Trophoblast cell (in vitro differentiated cells and primary cell): ENCODE data around the gene KLHL6.

Experiments
- DNase-seq, 2 donors: peaks; one replicate each; pipeline ENCODE4 v3.0.0-alpha.2; 2016
- H2AFZ ChIP-seq: 2 replicates; pipeline ENCODE4 v1.6.1; 2013; ENCODE audit warnings: low read length, moderate library complexity, mild to moderate bottlenecking; ENCODE audit not compliant: insufficient read depth, poor library complexity
- H2AK5ac ChIP-seq: 2 replicates; pipeline ENCODE4 v1.6.1; 2013; ENCODE audit warnings: mild to moderate bottlenecking, low read length
- H2BK120ac ChIP-seq: 2 replicates; pipeline ENCODE4 v1.6.1; 2013; ENCODE audit warnings: low read length, mild to moderate bottlenecking, moderate library complexity; ENCODE audit not compliant: insufficient read depth, poor library complexity
- H2BK12ac ChIP-seq: 2 replicates; pipeline ENCODE4 v1.6.1; 2013; ENCODE audit warnings: mild to moderate bottlenecking, low read length, moderate library complexity
- H2BK5ac ChIP-seq: 2 replicates; pipeline ENCODE4 v1.6.1; 2013; ENCODE audit warnings: low read length, low read depth, moderate library complexity, mild to moderate bottlenecking; ENCODE audit not compliant: poor library complexity
- H3K14ac ChIP-seq: 2 replicates; pipeline ENCODE4 v1.6.1; 2013; ENCODE audit warnings: mild to moderate bottlenecking, low read length
- H3K18ac ChIP-seq: 2 replicates; pipeline ENCODE4 v1.6.1; 2013; ENCODE audit warnings: mild to moderate bottlenecking, low read length
- H3K23ac ChIP-seq: 2 replicates; pipeline ENCODE4 v1.6.1; 2013; ENCODE audit warnings: low read length
- H3K27ac ChIP-seq: 2 replicates; pipeline ENCODE4 v1.5.1; 2013; ENCODE audit warnings: low read depth, mild to moderate bottlenecking, inconsistent platforms, low read length, moderate library complexity
- H3K27me3 ChIP-seq: 2 replicates; pipeline ENCODE4 v1.6.1; 2013; ENCODE audit warnings: inconsistent platforms, mild to moderate bottlenecking, low read length, moderate library complexity; ENCODE audit not compliant: insufficient read depth
- H3K36me3 ChIP-seq, 2 experiments: 1 replicate in 1 of 2; 2 replicates in 1 of 2; pipeline ENCODE4 v1.6.1; 2013; ENCODE audit warnings: low read length in 2 of 2, mild to moderate bottlenecking in 2 of 2, moderate library complexity in 1 of 2; ENCODE audit not compliant: insufficient read depth in 2 of 2, control insufficient read depth in 1 of 2
- H3K4ac ChIP-seq: 2 replicates; pipeline ENCODE4 v1.6.1; 2013; ENCODE audit warnings: low read depth, mild to moderate bottlenecking, low read length, moderate library complexity
- H3K4me1 ChIP-seq, 2 experiments: 1 replicate in 1 of 2; 2 replicates in 1 of 2; pipeline ENCODE4 v1.6.1; 2013; ENCODE audit warnings: low read length in 2 of 2, mild to moderate bottlenecking in 2 of 2, moderate library complexity in 1 of 2; ENCODE audit not compliant: insufficient read depth in 2 of 2, control insufficient read depth in 1 of 2
- H3K4me2 ChIP-seq: 2 replicates; pipeline ENCODE4 v1.6.1; 2013; ENCODE audit warnings: inconsistent platforms, mild to moderate bottlenecking, low read length, moderate library complexity
- H3K4me3 ChIP-seq: 2 replicates; pipeline ENCODE4 v1.5.1; 2013; ENCODE audit warnings: mild to moderate bottlenecking, low read depth, low read length, inconsistent platforms
- H3K79me1 ChIP-seq: one replicate; pipeline ENCODE4 v1.6.1; 2013; ENCODE audit warnings: low read length
- H3K79me2 ChIP-seq: 2 replicates; pipeline ENCODE4 v1.6.1; 2013; ENCODE audit warnings: low read length, mild to moderate bottlenecking; ENCODE audit not compliant: control insufficient read depth, insufficient read depth, poor library complexity
- H3K9ac ChIP-seq: 2 replicates; pipeline ENCODE4 v1.6.1; 2013; ENCODE audit warnings: mild to moderate bottlenecking, low read length
- H3K9me3 ChIP-seq: 2 replicates; pipeline ENCODE4 v1.6.1; 2013; ENCODE audit warnings: low read depth, mild to moderate bottlenecking, control low read depth, inconsistent platforms, low read length; ENCODE audit not compliant: insufficient read depth
- H4K12ac ChIP-seq: 2 replicates; pipeline ENCODE4 v1.6.1; 2013; ENCODE audit warnings: low read depth, mild to moderate bottlenecking, low read length, moderate library complexity
- H4K8ac ChIP-seq: 2 replicates; pipeline ENCODE4 v1.6.1; 2013; ENCODE audit warnings: low read depth, mild to moderate bottlenecking, low read length, moderate library complexity
- H4K91ac ChIP-seq: one replicate; pipeline ENCODE4 v1.6.1; 2013; ENCODE audit warnings: low read depth, mild to moderate bottlenecking, low read length, moderate library complexity
- WGBS: extraction: QIAGEN DNeasy Blood & Tissue Kit; methylation state at CpG from one replicate; pipeline ENCODE4 v1.1.7; 2013; ENCODE audit warnings: missing lambda C conversion rate; ENCODE audit not compliant: insufficient read length, insufficient coverage; ENCODE audit errors: extremely low coverage; 5-methylcytosine and 5-hydroxymethylcytosine counted together

Gene KLHL6

GRCh38 chr3:183491109-183491922 is 64.2 kb downstream of the KLHL6 start:
- H4K12ac ChIP-seq: no peak overlapping the region
- no peak overlapping the region for H2BK120ac ChIP-seq
- no peak overlapping the region for H3K23ac ChIP-seq
- WGBS: no CpG with 5 or more reads among the region's 23 CpGs
- H3K4me1 ChIP-seq: no peaks in the 10 kb centered on the region
- peak in 1 of 2 donors; percentile 17 for DNase-seq
- no peak overlapping the region for H3K27ac ChIP-seq
- H2BK5ac ChIP-seq: no peak overlapping the region
- no peaks in the 10 kb centered on the region for H3K36me3 ChIP-seq
- no peak overlapping the region for H3K18ac ChIP-seq
- no peak overlapping the region for H2AFZ ChIP-seq
- H3K14ac ChIP-seq: no peak overlapping the region
- H3K9me3 ChIP-seq: no peaks in the 10 kb centered on the region
- H3K79me1 ChIP-seq: no peaks in the 10 kb centered on the region
- H3K4me3 ChIP-seq: no peak overlapping the region
- H3K4me2 ChIP-seq: no peak overlapping the region
- H3K4ac ChIP-seq: no peak overlapping the region
- no peaks in the 10 kb centered on the region for H3K79me2 ChIP-seq
- no peaks in the 10 kb centered on the region for H3K27me3 ChIP-seq
- H2AK5ac ChIP-seq: no peak overlapping the region
- no peak overlapping the region for H4K91ac ChIP-seq
- H4K8ac ChIP-seq: no peak overlapping the region
- no peak overlapping the region for H2BK12ac ChIP-seq
- no peak overlapping the region for H3K9ac ChIP-seq

GRCh38 chr3:183490653-183491052 is 64.9 kb downstream of the KLHL6 start:
- no peak overlapping the region for H2AK5ac ChIP-seq
- no peak overlapping the region for H3K4me2 ChIP-seq
- H3K4me1 ChIP-seq: no peaks in the 10 kb centered on the region
- no peak overlapping the region for H2AFZ ChIP-seq
- no peak overlapping the region for H4K12ac ChIP-seq
- H3K36me3 ChIP-seq: no peaks in the 10 kb centered on the region
- no peak for DNase-seq
- no peak overlapping the region for H2BK12ac ChIP-seq
- H3K79me2 ChIP-seq: no peaks in the 10 kb centered on the region
- no peak overlapping the region for H3K23ac ChIP-seq
- no peak overlapping the region for H3K9ac ChIP-seq
- H3K14ac ChIP-seq: no peak overlapping the region
- H3K27ac ChIP-seq: no peak overlapping the region
- no peaks in the 10 kb centered on the region for H3K9me3 ChIP-seq
- H4K8ac ChIP-seq: no peak overlapping the region
- no CpG with 5 or more reads among the region's 6 CpGs for WGBS
- no peak overlapping the region for H3K4ac ChIP-seq
- H4K91ac ChIP-seq: no peak overlapping the region
- no peak overlapping the region for H3K4me3 ChIP-seq
- H3K27me3 ChIP-seq: no peaks in the 10 kb centered on the region
- no peaks in the 10 kb centered on the region for H3K79me1 ChIP-seq
- H2BK120ac ChIP-seq: no peak overlapping the region
- H2BK5ac ChIP-seq: no peak overlapping the region
- no peak overlapping the region for H3K18ac ChIP-seq

- H3K4me3 ChIP-seq: no peak overlapping the region
Measured at GRCh38 chr3:183490211-183490601, 65.3 kb downstream of the KLHL6 start.

GRCh38 chr3:183489455-183490210 is 65.9 kb downstream of the KLHL6 start:
- no peak overlapping the region for H2BK12ac ChIP-seq
- no CpG with 5 or more reads among the region's 6 CpGs for WGBS
- no peak overlapping the region for H3K4ac ChIP-seq
- H3K18ac ChIP-seq: no peak overlapping the region
- no peak overlapping the region for H4K12ac ChIP-seq
- H2BK120ac ChIP-seq: no peak overlapping the region
- no peak overlapping the region for H4K91ac ChIP-seq
- no peak overlapping the region for H2BK5ac ChIP-seq
- H3K14ac ChIP-seq: no peak overlapping the region
- H3K79me1 ChIP-seq: no peaks in the 10 kb centered on the region
- no peak overlapping the region for H4K8ac ChIP-seq
- no peak overlapping the region for H3K9ac ChIP-seq
- H3K27me3 ChIP-seq: no peaks in the 10 kb centered on the region
- H3K23ac ChIP-seq: no peak overlapping the region
- H3K4me1 ChIP-seq: peaks cover 3 to 7% of the 10 kb centered on the region in 2 experiments
- H3K27ac ChIP-seq: no peak overlapping the region
- no peaks in the 10 kb centered on the region for H3K36me3 ChIP-seq
- DNase-seq: peak in 1 of 2 donors; percentile 17
- no peak overlapping the region for H3K4me2 ChIP-seq
- no peaks in the 10 kb centered on the region for H3K79me2 ChIP-seq
- H3K4me3 ChIP-seq: no peak overlapping the region
- no peak overlapping the region for H2AFZ ChIP-seq
- H2AK5ac ChIP-seq: no peak overlapping the region
- no peaks in the 10 kb centered on the region for H3K9me3 ChIP-seq

More at GRCh38 chr3:183490211-183490601, 65.3 kb downstream of the KLHL6 start:
- no peaks in the 10 kb centered on the region for H3K79me1 ChIP-seq
- no peaks in the 10 kb centered on the region for H3K9me3 ChIP-seq
- no peak overlapping the region for H3K4ac ChIP-seq
- peaks cover under 1 to 4% of the 10 kb centered on the region in 2 experiments for H3K4me1 ChIP-seq
- no peak overlapping the region for H4K12ac ChIP-seq
- H3K27ac ChIP-seq: no peak overlapping the region
- no peak overlapping the region for H2AFZ ChIP-seq
- no peaks in the 10 kb centered on the region for H3K27me3 ChIP-seq
- H4K91ac ChIP-seq: no peak overlapping the region
- no peak for DNase-seq
- no peak overlapping the region for H3K9ac ChIP-seq
- no peak overlapping the region for H2BK120ac ChIP-seq
- H3K23ac ChIP-seq: no peak overlapping the region
- no peaks in the 10 kb centered on the region for H3K36me3 ChIP-seq
- H3K18ac ChIP-seq: no peak overlapping the region
- H2BK5ac ChIP-seq: no peak overlapping the region
- H2AK5ac ChIP-seq: no peak overlapping the region
- H4K8ac ChIP-seq: no peak overlapping the region
- H3K4me2 ChIP-seq: no peak overlapping the region
- H2BK12ac ChIP-seq: no peak overlapping the region
- no CpG with 5 or more reads among the region's 9 CpGs for WGBS
- H3K79me2 ChIP-seq: no peaks in the 10 kb centered on the region
- H3K14ac ChIP-seq: no peak overlapping the region
